ENCODE results near the gene TRAM2.

TRAM2 gene

GRCh38 chr6:52524918-52525317 is 51.9 kb downstream of the TRAM2 start:
- DNase-seq = no peak

GRCh38 chr6:52523378-52524142 is 53.3 kb downstream of the TRAM2 start:
- no peak for DNase-seq

- no peak for DNase-seq
Measured at GRCh38 chr6:52522655-52523054, 54.2 kb downstream of the TRAM2 start.

GRCh38 chr6:52522151-52522626 is 54.7 kb downstream of the TRAM2 start:
- no peak for DNase-seq

GRCh38 chr6:52519618-52520017 is 57.2 kb downstream of the TRAM2 start:
- no peak for DNase-seq

- no peak for DNase-seq
Measured at GRCh38 chr6:52518279-52518945, 58.4 kb downstream of the TRAM2 start.

- DNase-seq = no peak
Measured at GRCh38 chr6:52517502-52518278, 59.2 kb downstream of the TRAM2 start.

- DNase-seq = no peak
Measured at GRCh38 chr6:52516943-52517342, 59.9 kb downstream of the TRAM2 start.

GRCh38 chr6:52516269-52516668 is 60.6 kb downstream of the TRAM2 start:
- DNase-seq = no peak

- DNase-seq = no peak
Measured at GRCh38 chr6:52515219-52515960, 61.5 kb downstream of the TRAM2 start.

GRCh38 chr6:52514514-52514913 is 62.3 kb downstream of the TRAM2 start:
- no peak for DNase-seq

GRCh38 chr6:52513896-52514295 is 63.0 kb downstream of the TRAM2 start:
- DNase-seq = no peak

GRCh38 chr6:52513464-52513863 is 63.4 kb downstream of the TRAM2 start:
- DNase-seq = no peak

GRCh38 chr6:52512199-52512598 is 64.7 kb downstream of the TRAM2 start:
- DNase-seq = no peak

- DNase-seq = no peak
Measured at GRCh38 chr6:52511572-52512151, 65.2 kb downstream of the TRAM2 start.

GRCh38 chr6:52511163-52511562 is 65.7 kb downstream of the TRAM2 start:
- DNase-seq = no peak

- no peak for DNase-seq
Measured at GRCh38 chr6:52510213-52510562, 66.7 kb downstream of the TRAM2 start.

GRCh38 chr6:52509281-52510212 is 67.3 kb downstream of the TRAM2 start:
- DNase-seq = no peak

- DNase-seq = no peak
Measured at GRCh38 chr6:52508261-52508739, 68.6 kb downstream of the TRAM2 start.

GRCh38 chr6:52507557-52508260 is 69.2 kb downstream of the TRAM2 start:
- DNase-seq = no peak

- DNase-seq = no peak
Measured at GRCh38 chr6:52506476-52506875, 70.4 kb downstream of the TRAM2 start.
